Fibroblast of the conjunctiva (primary cell): ENCODE data around the gene CX3CR1.
"Not testable (repeated sequence)": the region's sequence is repeated elsewhere in the genome, so short reads cannot be mapped to it uniquely, and the experiment has no call there.

ENCODE experiments used
- DNase-seq: peaks from one replicate; pipeline ENCODE4 v3.0.0-alpha.2; 2010; ENCODE audit warnings: low read depth

The CX3CR1 gene

DNA sequence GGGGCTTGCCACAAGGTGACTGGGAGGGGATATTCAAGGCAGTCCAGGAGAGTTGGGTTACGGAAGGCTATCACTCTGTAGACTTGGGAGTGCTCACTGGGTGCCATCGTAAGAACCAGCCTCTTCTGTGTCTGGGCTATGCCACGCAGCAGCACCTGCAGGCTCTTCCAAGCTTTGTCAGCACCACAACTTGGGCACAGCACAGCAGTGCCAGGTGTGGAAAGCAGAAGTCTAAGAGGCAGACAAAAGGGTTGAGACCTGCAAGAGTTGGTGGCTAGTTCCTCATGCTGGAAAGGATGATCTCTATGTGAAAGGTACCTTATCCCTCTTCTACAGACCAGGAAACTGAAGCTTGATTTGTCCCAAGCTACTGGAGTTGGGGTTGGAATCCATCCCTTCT, 15.8 kb downstream of the CX3CR1 start:
- no peak for DNase-seq

DNA sequence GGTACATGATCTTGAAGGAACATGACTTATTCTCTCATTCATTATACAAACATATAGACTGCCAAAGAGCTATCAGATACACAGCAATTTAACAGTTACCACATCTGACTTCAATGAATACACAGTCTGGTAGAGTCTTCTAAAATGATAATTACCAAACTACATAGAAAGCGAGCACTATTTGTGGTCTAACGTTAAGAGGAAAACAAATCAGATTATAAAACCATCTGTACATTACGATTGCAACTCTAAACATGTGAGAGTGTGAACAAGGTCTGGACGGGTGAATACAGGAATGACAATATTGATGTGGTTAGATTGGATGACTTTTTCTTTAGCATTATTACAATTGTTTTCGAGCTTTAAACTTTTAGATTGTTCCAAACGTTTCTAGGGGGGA, 16.3 kb downstream of the CX3CR1 start:
- DNase-seq: no peak

DNA sequence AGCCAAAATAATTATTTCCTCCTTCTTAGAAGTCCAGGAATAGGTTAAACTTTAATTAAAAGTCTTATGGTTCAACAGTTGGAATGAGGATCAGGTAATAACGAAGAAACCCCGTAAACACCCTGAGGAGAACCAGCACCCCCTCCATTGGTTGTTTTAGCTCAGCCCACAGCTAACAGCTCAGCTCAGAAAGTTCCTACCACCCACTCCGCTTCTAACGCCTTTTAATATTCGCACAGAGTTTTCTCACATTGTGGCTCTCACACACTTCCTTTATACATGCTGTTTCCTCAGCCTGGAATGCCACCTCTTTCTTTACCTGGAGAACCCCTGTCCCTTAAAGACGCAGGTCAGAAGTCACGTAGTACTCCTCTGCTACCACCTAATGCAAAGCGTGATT, 17.0 kb downstream of the CX3CR1 start:
- DNase-seq: no peak

DNA sequence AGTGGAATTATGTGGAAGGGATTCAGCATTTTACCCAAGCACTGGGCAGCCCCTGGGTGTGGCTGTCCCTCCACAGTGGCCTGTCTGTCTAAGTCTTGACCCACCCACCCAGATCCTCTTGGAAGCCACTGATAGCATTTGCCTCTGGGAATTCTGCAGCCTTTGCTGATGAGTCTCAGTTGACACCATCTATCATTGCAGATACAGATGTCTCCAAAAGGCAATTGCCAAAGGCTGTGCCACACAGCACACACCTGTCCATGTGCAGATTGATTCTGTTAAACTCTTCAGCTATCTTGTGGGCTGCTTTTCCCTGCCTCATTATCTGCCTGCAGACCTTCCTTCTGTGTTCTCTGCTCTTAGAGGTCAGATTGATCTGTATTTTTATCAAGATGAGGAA, 18.1 kb downstream of the CX3CR1 start:
- no peak for DNase-seq

DNA sequence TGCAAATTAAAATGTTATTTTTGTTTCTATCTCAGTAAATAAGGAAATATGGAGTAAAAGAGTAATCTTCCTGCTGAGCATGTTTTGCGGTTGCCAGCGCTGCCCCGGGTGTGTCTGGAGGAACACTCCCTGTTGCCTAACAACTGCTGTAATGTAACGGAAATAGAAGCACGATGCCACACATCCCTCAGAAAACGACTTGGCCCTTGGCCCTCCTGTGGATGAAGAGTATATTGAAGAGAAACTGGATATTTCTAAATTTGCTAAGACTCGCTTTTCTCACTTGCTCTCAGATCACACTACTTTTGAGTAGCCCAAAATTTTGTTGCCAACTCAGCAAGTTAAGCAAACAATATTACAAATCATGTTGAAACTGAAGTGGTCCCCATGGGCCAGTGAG, 18.9 kb downstream of the CX3CR1 start:
- DNase-seq: peak; percentile 82

DNA sequence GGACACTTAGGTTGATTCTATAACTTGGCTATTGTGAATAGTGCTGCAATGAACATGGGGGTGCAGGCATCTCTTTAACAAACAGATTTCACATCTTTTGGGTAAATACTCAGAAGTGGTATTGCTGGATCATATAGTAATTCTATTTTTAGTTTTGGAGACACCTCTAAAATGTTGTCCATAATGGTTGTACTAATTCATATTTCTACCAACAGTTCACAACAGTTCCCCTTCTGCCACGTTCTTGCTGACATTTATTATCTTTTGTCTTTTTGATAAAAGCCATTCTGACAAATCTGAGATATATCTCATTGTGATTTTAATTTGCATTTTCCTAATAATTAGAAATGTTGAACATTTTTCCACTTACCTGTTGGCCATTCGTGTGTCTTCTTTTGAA, 19.5 kb downstream of the CX3CR1 start:
- DNase-seq: no peak

DNA sequence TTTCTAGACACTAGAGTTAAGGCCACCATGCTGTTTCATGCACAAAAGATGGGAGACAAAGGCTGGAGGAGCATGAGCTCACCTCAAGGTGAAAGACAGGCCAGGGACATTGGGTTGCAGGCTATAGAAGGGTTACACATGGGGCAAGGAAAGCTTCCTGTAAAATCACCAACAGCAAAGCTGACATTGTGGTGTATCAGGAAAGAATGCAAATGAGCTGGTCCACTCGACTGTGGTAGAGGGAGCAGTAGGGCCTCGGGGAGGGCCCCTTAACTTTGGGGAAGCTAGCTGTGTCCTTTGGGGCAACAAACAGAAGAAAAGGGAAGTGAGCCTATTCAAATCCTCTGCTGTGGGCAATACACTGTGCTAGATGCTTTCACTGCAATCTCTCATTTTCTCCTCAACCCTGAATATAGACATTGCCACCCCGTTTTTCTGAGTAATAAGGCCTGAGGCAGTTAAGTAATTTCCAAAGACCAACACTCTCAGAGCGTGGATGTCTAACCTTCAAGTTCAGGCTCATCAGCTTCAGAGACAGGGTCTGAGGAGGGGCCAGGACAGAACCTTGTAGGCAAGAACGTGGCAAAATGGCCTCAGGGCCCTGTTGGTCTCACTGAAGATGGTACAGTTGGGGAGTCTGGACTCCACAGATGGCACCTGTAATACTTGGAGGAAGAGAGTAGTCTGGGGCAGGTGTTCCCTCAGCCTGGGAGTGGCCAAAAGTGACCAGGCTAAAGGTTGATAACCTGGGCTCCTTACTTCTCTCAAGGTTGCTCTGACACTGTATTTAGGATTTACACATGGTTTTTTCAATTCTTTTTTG, 24.1 kb downstream of the CX3CR1 start:
- no peak for DNase-seq

DNA sequence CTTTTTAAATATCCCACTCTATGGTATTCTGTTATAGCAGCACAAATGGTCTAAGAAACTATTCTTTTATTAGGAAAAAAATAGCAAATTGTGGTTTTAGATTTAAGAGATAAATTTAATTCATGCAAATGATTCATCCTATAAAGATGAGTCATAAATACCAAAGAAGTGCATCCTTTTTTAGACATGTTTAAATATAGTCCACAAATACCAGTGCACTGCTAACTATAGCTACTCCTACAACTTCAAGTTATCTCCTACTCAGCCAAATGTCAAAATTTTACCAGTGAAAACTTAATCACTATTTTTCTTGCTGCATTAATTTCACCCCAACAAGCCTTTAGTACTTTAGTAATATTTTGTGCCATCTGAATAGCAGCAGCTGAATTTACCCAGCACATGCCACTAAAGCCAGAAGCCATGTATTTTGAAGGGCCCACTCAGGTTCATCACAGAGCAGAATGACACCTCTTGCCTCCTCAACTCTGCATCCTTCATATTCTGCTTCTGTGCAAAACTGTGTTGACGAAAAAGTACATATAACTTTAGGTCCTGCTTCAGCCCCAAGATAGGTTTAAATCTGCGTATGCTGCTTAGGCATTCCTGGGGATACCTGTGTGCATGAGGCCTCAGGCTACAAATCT, 24.9 kb downstream of the CX3CR1 start:
- no peak for DNase-seq

DNA sequence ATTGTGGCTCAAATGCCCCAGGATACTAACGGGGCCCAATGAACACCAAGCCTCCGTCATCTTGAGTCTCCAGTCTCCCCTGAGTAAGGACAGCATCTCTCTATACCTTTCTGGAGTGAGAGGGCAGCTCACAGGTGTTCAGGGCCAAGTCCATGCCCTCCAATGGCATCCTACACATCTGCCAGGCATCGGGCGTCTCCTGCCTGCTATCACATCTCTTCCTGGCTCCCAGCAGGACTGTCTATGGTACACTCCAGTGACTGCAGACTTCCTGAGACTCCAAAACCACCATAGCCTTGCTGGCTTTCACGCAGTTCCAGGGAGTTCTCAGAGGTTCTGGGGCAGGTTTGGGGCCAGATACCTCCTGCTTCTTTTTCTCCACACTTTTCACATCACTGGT, 28.3 kb downstream of the CX3CR1 start:
- no peak for DNase-seq

DNA sequence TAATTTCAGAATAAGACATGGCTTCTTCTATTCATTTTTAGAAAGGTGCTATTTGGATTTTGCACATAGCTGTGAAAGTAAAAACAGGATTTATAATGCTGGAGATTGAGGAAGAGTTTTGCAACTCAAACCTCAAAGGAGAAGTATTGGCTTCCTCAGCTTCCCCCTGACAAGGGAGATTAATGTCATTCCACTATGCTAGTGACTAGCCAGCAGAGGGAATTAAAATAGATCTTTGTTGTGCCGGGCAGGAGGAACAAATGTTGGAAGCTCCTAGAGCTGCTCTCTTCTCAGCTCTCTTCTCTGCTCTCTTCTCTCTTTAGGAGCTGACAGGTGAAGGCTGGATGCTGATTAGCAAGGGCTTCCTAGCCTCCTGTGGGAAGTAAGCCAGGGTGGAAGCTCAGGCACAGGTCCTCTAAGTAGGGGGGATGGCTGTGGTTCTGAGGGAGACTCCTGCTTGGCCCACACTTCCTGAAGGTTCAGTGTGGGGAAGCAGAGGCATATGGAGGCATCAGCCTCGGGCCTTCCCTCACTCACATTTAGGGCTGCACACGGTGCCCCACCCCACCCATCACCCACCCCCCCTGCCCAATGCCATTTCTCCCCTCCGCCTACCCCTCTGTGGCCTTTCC, 29.6 kb downstream of the CX3CR1 start:
- no peak for DNase-seq

DNA sequence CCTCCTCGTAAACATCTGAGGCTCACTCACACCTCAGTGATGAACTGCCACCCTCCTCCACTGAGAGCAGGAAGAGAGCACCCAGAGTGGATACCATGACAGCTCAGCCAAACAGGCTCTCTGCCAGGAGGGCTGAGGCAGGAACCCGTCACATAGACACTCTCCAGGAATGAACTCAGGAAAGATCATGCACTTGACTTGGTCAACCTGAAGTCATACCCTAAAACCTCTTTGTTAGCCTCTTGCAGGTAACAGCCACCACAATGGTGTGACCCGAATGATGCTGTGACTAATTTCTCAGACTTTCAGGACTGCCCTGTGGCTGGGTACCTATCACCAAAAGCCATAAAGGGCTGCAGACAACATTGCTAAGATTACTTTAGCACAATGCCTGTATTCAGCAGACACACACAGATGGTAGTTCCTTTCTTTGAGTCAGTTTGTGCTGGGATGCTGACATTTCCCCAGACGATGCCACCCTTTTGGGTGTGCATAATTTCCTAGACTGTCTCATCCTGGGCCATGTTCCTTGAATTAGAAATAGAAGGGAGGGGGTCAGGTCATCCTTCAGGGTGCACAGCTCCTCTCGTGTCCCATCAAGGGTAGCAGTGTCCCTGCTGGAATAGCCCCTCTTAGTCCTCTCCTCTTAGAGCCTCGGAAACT, 30.3 kb downstream of the CX3CR1 start:
- no peak for DNase-seq

DNA sequence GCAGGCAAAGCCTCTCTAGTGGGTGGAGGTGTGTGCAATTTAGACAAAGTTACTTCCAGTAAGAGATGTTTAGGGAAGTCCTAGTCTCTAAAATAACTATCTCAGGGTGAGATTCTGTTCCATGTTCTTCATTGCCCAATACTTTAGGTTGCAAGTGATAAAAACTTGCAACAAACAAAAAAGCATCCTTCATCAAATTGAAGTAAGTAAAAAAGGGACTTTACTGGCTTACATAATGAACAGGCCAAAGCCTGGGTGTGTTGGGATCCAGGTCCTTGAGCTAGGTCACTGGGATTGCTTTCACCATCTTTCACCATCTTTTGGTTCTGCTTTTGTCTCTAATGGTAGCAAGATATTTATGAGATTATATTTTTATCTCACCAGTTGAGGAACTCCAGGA, 38.3 kb downstream of the CX3CR1 start:
- DNase-seq: no peak

DNA sequence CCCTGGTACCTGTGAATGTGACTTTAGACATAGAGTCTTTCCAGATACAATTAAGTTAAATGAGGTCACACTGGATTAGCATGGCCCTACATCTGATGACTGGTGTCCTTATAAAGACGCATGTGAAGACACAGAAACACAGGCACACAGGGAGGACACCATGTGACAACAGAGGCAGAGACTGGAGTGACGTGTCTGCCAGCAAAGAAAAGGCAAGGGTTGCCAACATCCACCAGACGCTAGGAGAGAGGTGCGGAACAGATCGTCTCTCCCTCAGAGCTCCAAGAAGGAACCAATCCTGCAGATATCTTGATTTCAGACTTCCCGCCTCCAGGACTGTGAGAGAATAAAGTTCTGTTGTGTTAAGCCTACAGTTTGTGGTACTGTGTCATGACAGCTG, 42.8 kb downstream of the CX3CR1 start:
- DNase-seq: no peak

DNA sequence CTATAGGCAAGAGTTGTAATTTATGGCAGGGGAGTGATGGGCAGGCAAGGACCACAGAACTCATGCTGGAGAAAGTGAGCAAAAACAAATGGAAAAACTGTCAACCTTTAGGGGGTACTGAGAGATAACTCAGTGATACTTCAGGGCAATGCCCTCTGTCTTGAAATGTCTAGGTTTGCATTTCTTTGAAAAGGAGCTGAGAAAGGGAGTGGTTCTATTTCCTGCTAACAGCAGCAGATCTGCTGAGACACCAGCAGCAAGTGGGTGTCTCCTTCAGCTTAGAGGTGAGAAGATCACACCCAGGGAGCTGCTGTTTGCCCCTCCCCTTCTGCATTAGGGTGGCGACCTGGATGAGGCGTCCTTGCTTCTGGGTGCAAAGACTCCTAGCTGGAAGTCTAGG, 45.2 kb downstream of the CX3CR1 start:
- no peak for DNase-seq

DNA sequence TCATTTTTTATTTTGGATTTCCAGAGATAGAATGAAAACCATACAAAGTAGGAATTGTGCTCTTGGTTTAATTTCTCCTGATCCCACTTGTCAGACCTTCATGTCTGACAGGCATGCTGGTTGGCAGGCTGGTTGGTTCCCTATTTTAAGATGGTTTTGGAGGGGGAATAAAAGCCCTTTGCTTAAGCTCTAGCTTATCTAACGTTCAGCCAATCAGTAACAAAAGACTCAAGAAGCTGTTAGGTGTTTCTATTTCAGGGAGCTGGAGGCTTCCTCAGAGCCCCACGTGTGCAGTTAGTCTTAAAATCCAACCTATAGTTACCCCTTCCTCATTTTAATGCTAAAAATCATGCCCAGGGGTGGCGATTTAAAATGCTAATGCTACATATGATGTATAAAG, 47.0 kb downstream of the CX3CR1 start:
- no peak for DNase-seq

DNA sequence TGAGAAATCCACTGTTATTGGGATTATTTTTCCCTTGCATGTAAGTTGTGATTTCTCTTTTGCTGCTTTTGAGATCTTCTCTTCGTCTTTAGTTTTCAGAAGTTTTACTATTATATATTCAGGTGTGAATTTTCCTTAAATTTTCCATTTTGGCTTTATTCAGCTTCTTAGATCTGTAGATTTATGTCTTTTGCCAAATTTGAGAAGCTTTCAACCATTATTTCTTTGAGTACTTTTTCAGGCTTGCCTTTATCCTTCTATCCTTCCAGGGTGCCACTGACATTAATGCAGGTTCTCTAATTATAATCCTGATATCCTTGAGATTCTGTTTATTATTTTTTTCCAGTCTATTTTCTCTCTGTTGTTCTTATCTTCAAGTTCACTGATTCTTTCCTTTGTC, 49.4 kb downstream of the CX3CR1 start:
- DNase-seq: no peak

DNA sequence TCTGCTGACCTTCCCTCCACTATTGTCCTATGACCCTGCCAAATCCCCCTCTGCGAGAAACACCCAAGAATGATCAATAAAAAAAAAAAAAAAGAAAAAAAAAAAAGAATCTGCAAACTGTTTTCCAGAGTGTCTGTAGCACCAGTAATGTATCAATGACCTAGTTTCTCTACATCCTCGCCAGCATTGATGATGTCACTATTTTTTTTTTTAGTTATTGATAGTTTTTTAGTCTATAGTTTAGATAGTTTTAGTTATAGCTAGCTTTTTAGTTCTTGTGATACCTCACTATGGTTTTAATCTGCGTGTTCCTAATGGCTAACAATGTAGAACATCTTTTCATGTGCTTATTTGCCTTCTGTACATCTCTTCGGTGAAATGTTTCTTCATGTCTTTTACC, 51.3 kb downstream of the CX3CR1 start:
- DNase-seq: no peak

DNA sequence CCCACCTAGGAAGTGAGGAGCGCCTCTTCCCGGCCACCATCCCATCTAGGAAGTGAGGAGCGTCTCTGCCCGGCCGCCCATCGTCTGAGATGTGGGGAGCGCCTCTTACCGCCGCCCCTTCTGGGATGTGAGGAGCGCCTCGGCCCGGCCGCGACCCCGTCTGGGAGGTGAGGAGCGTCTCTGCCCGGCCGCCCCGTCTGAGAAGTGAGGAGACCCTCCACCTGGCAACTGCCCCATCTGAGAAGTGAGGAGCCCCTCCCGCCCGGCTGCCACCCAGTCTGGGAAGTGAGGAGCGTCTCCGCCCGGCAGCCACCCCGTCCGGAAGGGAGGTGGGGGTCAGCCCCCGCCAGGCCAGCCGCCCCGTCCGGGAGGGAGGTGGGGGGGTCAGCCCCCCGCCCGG, 52.2 kb downstream of the CX3CR1 start:
- DNase-seq: not testable (repeated sequence)

DNA sequence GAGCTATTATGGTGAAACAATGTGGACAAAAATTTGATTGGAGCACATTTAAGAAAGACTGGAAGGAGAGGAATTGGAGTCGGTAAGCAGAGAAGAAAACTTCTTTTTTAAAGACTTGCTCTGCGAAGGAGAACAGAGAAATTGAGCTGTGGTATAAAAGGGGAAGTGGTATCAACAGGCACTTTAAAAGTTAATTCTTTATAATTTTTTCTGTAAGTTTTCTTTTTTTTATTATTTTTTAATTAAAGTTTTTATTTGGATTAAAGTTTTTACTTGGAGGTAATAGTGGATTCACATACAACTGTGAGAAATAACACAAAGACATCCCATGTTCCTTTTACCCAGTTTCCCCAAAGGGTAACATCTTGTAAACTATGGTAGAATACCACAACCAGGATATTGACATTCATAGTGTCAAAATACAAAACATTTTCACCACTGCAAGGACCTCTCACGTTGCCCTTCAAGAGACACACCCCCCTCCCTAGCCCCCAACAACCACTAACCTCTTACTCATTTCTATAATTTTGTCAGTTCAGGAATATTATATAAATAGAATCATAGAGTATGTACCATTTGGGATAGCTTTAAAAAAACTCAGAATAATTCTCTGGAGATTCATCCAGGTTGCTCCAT, 53.6 kb downstream of the CX3CR1 start:
- DNase-seq: no peak

DNA sequence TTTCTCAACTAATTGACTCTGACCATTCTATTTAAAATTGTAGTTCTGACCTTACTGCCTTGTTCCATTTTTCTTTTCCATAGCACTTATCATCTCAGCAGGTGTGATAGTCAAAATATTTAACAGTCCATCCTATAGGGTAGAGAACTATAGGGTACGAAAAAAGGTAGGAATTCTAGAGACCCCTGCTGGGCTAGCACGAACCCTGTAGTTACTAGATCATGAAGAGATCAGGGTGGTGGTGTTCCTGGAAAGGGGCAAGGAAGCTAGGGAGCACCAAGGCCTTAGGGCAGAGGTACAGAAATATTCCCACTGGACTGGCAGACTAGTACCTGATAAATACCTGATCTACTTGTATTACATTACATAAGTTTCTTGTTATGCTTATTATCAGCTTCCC, 55.5 kb downstream of the CX3CR1 start:
- DNase-seq: no peak

DNA sequence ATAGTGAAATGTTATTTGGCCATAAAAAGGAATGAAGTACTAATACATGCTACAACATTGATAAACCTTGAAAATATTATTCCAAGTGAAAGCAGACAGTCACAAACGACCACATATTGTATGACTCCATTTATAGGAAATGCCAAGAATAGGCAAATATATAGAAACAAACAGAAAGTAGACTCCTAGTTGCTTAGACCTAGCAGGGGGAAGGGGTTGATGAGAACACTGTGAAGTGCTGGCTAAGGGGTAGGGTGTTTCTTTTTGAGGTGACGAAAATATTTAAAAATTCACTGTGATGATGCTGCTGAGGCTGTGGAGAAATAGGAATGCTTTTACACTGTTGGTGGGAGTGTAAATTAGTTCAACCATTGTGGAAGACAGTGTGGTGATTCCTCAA, 56.9 kb downstream of the CX3CR1 start:
- no peak for DNase-seq

DNA sequence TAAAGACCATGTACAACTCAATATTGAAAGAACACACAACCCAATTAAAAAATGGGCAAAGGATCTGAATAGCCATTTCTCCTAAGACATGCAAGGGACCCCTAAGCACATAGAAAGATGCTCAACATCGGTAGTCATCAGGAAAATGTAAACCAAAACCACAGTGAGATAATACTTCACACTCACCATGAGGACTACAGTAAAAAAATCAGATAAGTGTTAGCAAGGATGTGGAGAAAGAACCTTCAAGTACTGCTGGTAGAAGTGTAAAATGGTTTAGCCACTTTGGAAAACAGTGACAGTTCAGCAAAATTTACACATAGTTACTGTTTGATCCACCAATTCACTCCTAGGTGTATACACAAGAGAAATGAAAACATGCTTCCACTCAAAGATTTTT, 57.4 kb downstream of the CX3CR1 start:
- no peak for DNase-seq
